ENCODE results near the gene RAB9A. TPM values are rescaled to one million over a fixed set of nuclear protein-coding genes. Genes with fewer than 3 reads are reported as not detected.

RAB9A gene
- total and polyA plus RNA-seq, 2 of the 8 experiments (the other 6 are each of a cell fraction or from before 2014, with no cell fraction given) = 21.8 to 34.0 TPM

DNA sequence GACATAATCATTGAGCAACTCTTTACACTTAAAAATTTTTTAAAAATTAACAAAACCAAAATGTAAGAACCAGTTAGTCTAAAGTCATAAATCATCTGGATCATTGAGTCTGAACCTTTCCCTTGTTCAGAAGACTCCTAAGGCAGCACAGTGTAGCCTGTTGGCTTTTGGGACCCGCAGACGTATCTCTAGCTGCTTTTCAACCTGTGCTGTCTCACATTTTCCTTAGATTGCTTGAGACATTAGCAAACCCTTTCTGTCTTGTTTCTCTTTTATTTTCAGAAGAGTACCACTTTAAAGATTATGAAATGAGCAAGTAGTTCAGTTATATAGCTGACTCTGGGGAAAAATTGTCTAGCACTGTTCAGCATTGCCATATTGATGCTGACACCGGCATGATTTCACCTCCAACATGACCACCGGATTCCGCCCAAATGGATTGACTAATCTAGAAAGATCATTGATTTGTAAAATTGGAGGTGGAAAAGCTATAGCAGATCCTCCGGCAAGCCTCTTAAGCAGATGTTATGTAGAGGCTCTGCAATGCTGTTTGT lies 27.1 kb upstream of the RAB9A start:
- no peaks in the 10 kb centered on the region for H3K4me1 ChIP-seq (replicated peaks in 1 of 4; ENCODE audit: control insufficient read depth in 3 of 4, insufficient read depth in 4 of 4, low read length in 3 of 4)
- H4K91ac ChIP-seq (replicated peaks; ENCODE audit: insufficient read length, low read length) = no peak overlapping the region
- no peak overlapping the region for H2AK5ac ChIP-seq (ENCODE audit: low read depth, low read length)
- no peak overlapping the region for H2BK120ac ChIP-seq (replicated peaks; ENCODE audit: low read depth, low read length)
- H3K27ac ChIP-seq (ENCODE audit: low read depth, low read length) = no peak overlapping the region
- CTCF ChIA-PET (ENCODE audit: partially characterized antibody) = interaction anchor here (0.9 to 1.5 kb wide), 2 partner anchors 20 to 73 kb away, joined by 3 to 4 read pairs; partner anchors contain the start of genes OFD1 and TRAPPC2
- H4K20me1 ChIP-seq (replicated peaks in 1 of 2; ENCODE audit: control insufficient read depth in 1 of 2, insufficient read depth in 2 of 2, low read length in 2 of 2) = no peaks in the 10 kb centered on the region
- WGBS, 2 experiments (ENCODE audit: extremely low coverage in 1 of 2, insufficient coverage in 1 of 2, insufficient read length in 1 of 2, insufficient replicate concordance in 2 of 2, low coverage in 1 of 2, low lambda C conversion rate in 2 of 2, missing lambda C conversion rate in 1 of 2) = 92% methylated on average over 4 of the region's 6 CpGs; no CpG with 5 or more reads in 1 of the 2 experiments
- H4K5ac ChIP-seq (ENCODE audit: insufficient read length, low read depth, low read length) = no peak overlapping the region
- H3K9me3 ChIP-seq (ENCODE audit: insufficient read depth in 2 of 2, low read depth in 1 of 2, low read length in 1 of 2) = no peaks in the 10 kb centered on the region
- no peak overlapping the region for H2AFZ ChIP-seq (ENCODE audit: low read length)
- POLR2A ChIA-PET (ENCODE audit: partially characterized antibody) = no interaction called here
- no peaks in the 10 kb centered on the region for H3K23me2 ChIP-seq (ENCODE audit: low read depth, low read length)
- no peak overlapping the region for H2BK12ac ChIP-seq (ENCODE audit: low read depth, low read length)
- peaks cover 0 to 3% (median 0%) of the 10 kb centered on the region in 4 experiments; a peak in 4 of 8 replicates for H3K36me3 ChIP-seq (ENCODE audit: control insufficient read depth in 2 of 4, insufficient read depth in 4 of 4, low read length in 3 of 4)
- no peak overlapping the region for H3K4ac ChIP-seq (replicated peaks; ENCODE audit: insufficient read length, low read depth, low read length)
- no peak overlapping the region for H3K14ac ChIP-seq (ENCODE audit: insufficient read length)
- no peak overlapping the region for H3K9ac ChIP-seq (replicated peaks in 1 of 4; ENCODE audit: extremely low read depth in 1 of 4, low read depth in 3 of 4, low read length in 3 of 4)
- H4K8ac ChIP-seq (ENCODE audit: extremely low read depth, insufficient read depth, low read length) = no peak overlapping the region
- no peak overlapping the region for H3K56ac ChIP-seq (replicated peaks; ENCODE audit: insufficient read length, low read depth, low read length)
- no peaks in the 10 kb centered on the region for H3K79me2 ChIP-seq (ENCODE audit: control insufficient read depth in 1 of 2, insufficient read depth in 2 of 2, low read length in 2 of 2)
- H3K79me1 ChIP-seq (ENCODE audit: low read depth, low read length) = no peaks in the 10 kb centered on the region
- H2BK20ac ChIP-seq (ENCODE audit: low read length) = no peak overlapping the region
- DNase-seq (ENCODE audit: low read depth in 1 of 2, low spot score in 2 of 2) (no peak), FAIRE-seq (no peak)
- H3K23ac ChIP-seq (ENCODE audit: insufficient read length) = no peak overlapping the region
- H2BK5ac ChIP-seq (ENCODE audit: low read depth, low read length) = no peak overlapping the region
- no peaks in the 10 kb centered on the region for H3K27me3 ChIP-seq (replicated peaks in 1 of 4; ENCODE audit: control insufficient read depth in 3 of 4, extremely low read depth in 1 of 4, insufficient read depth in 3 of 4, low read length in 3 of 4)
- H3K4me2 ChIP-seq (ENCODE audit: insufficient read depth in 1 of 2, low read depth in 2 of 2, low read length in 2 of 2) = no peak overlapping the region
- H2BK15ac ChIP-seq (ENCODE audit: low read length) = no peak overlapping the region
- no peak overlapping the region for H3K18ac ChIP-seq (ENCODE audit: extremely low read depth, low read length)
- H3K4me3 ChIP-seq (ENCODE audit: extremely low read depth in 1 of 4, insufficient read depth in 2 of 4, low read depth in 3 of 4, low read length in 4 of 4) = no peak overlapping the region
- TF ChIP-seq KDM4A (IDR thresholded peaks at IDR 0.05; ENCODE audit: low read depth, low read length, severe bottlenecking) (no peak), EZH2 (IDR thresholded peaks at IDR 0.05; ENCODE audit: low read depth, low read length, severe bottlenecking) (no peak), RBBP5 (IDR thresholded peaks at IDR 0.05; ENCODE audit: borderline replicate concordance, low read depth, low read length) (no peak), SIN3A (conservative IDR thresholded peaks at IDR 0.05 in 1 of 2, IDR thresholded peaks at IDR 0.05 in 1 of 2; ENCODE audit: low read depth in 1 of 2, low read length in 2 of 2) (no peak), KDM1A (IDR thresholded peaks at IDR 0.05; ENCODE audit: borderline replicate concordance, low read length) (no peak), TEAD4 (IDR thresholded peaks at IDR 0.05; ENCODE audit: low read depth, low read length) (no peak), EGR1 (IDR thresholded peaks at IDR 0.05; ENCODE audit: borderline replicate concordance, low read depth, low read length) (no peak), CHD1 (IDR thresholded peaks at IDR 0.05; ENCODE audit: low read depth, low read length) (no peak), RFX5 (IDR thresholded peaks at IDR 0.05; ENCODE audit: borderline replicate concordance, low read depth, low read length) (no peak), CHD2 (IDR thresholded peaks at IDR 0.05; ENCODE audit: low read length) (no peak), MAX (IDR thresholded peaks at IDR 0.05) (no peak), USF2 (IDR thresholded peaks at IDR 0.05; ENCODE audit: low read length) (no peak), POLR2AphosphoS5 (IDR thresholded peaks at IDR 0.05; ENCODE audit: low read depth, low read length) (no peak)

Data from H1 (cell line).